ENCODE measurements around the gene HAO2. TPM values are rescaled to one million over a fixed set of nuclear protein-coding genes. Genes with fewer than 3 reads are reported as not detected.

HAO2 gene
- total RNA-seq, 1 experiment from 2014 or later: not detected

DNA sequence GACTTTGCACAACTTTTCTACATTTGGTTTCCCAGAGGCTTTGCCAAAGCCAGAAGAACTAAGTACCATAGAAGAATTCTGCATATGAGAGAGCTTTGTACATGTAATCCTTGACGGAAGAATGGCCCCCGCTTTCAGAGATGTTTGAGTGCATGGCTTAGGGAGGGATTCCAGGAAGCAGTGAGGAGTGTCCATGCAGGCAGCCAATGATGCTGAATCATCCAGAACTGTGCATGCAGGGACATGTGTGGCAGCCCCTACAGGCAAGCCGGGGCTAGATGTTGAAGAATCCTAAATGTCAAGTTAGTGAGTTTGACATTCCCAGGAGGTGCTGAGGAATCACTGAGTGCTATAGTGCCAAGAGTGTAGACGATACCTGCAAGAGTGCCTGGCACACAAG lies 9.9 kb upstream of the HAO2 start:
- H3K27me3 ChIP-seq (ENCODE audit: control insufficient read depth, insufficient read depth, low read length): peaks cover 2% of the 10 kb centered on the region; the same call in 1 of the 2 replicates
- POLR2A ChIA-PET: no interaction called here
- no peaks in the 10 kb centered on the region for H3K36me3 ChIP-seq (ENCODE audit: control insufficient read depth, insufficient read depth, low read length)
- BruUV-seq (replicated peaks): no TSS peak
- in situ Hi-C loops (cut with HindIII; ENCODE audit: low pct_unique_long_range_greater_than_20kb, low sequenced_read_pairs): no loop called here
- TF ChIP-seq, protein P1, sequence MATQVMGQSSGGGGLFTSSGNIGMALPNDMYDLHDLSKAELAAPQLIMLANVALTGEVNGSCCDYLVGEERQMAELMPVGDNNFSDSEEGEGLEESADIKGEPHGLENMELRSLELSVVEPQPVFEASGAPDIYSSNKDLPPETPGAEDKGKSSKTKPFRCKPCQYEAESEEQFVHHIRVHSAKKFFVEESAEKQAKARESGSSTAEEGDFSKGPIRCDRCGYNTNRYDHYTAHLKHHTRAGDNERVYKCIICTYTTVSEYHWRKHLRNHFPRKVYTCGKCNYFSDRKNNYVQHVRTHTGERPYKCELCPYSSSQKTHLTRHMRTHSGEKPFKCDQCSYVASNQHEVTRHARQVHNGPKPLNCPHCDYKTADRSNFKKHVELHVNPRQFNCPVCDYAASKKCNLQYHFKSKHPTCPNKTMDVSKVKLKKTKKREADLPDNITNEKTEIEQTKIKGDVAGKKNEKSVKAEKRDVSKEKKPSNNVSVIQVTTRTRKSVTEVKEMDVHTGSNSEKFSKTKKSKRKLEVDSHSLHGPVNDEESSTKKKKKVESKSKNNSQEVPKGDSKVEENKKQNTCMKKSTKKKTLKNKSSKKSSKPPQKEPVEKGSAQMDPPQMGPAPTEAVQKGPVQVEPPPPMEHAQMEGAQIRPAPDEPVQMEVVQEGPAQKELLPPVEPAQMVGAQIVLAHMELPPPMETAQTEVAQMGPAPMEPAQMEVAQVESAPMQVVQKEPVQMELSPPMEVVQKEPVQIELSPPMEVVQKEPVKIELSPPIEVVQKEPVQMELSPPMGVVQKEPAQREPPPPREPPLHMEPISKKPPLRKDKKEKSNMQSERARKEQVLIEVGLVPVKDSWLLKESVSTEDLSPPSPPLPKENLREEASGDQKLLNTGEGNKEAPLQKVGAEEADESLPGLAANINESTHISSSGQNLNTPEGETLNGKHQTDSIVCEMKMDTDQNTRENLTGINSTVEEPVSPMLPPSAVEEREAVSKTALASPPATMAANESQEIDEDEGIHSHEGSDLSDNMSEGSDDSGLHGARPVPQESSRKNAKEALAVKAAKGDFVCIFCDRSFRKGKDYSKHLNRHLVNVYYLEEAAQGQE (IDR thresholded peaks at IDR 0.05; ENCODE audit: insufficient read depth in 1 of 2, low read depth in 2 of 2, low read length in 1 of 2): no peak
- TF ChIP-seq, protein P2, sequence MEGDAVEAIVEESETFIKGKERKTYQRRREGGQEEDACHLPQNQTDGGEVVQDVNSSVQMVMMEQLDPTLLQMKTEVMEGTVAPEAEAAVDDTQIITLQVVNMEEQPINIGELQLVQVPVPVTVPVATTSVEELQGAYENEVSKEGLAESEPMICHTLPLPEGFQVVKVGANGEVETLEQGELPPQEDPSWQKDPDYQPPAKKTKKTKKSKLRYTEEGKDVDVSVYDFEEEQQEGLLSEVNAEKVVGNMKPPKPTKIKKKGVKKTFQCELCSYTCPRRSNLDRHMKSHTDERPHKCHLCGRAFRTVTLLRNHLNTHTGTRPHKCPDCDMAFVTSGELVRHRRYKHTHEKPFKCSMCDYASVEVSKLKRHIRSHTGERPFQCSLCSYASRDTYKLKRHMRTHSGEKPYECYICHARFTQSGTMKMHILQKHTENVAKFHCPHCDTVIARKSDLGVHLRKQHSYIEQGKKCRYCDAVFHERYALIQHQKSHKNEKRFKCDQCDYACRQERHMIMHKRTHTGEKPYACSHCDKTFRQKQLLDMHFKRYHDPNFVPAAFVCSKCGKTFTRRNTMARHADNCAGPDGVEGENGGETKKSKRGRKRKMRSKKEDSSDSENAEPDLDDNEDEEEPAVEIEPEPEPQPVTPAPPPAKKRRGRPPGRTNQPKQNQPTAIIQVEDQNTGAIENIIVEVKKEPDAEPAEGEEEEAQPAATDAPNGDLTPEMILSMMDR (IDR thresholded peaks at IDR 0.05): no peak
- no peak for TF ChIP-seq SIN3A (IDR thresholded peaks at IDR 0.05; ENCODE audit: borderline replicate concordance, insufficient read depth, low read depth, low read length)
- TF ChIP-seq TCF7L2 (IDR thresholded peaks at IDR 0.05; ENCODE audit: low read depth, low read length): no peak
- TF ChIP-seq POLR2AphosphoS5 (IDR thresholded peaks at IDR 0.05; ENCODE audit: low read depth, low read length): no peak
- intact Hi-C loops (cut with micrococcal nuclease; ENCODE audit: unreplicated experiment): no loop called here
- H3K4me3 ChIP-seq (ENCODE audit: low read depth in 2 of 2, low read length in 2 of 2): no peak overlapping the region
- H3K27ac ChIP-seq (ENCODE audit: low read length): no peak overlapping the region
- no peaks in the 10 kb centered on the region for H3K4me1 ChIP-seq (ENCODE audit: control insufficient read depth, insufficient read depth, low read length)
- DNase-seq (ENCODE audit: low read depth, low spot score): no peak
- no peaks in the 10 kb centered on the region for H3K9me3 ChIP-seq (ENCODE audit: control insufficient read depth, insufficient read depth, low read depth, low read length)
- ATAC-seq: no peak
- CTCF ChIA-PET: no interaction called here

DNA sequence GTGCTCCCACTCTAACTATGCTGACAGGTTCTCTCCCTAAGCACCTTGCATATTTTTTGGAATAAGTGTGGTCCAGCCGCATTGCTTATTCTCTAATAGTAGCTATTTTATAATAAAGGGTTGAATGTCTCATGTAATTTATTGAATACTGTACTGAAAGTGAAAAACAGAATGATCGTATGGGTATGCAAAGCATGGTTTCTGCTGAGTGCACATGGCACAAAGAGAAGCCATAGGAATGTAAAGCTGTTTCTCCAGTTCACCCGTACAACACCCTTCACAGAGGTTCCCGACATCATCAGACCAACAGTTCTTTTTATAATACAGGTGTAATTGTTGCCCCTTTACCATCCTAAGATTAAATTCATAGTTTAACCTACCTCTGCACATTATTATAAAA lies 8.9 kb upstream of the HAO2 start:
- in situ Hi-C loops (cut with HindIII; ENCODE audit: low pct_unique_long_range_greater_than_20kb, low sequenced_read_pairs) (no loop called here), intact Hi-C loops (cut with micrococcal nuclease; ENCODE audit: unreplicated experiment) (no loop called here)
- H3K27me3 ChIP-seq (ENCODE audit: control insufficient read depth, insufficient read depth, low read length): peaks cover 2% of the 10 kb centered on the region; the same call in 1 of the 2 replicates
- ATAC-seq (no peak), DNase-seq (ENCODE audit: low read depth, low spot score) (no peak)
- BruUV-seq (replicated peaks): no TSS peak
- no peaks in the 10 kb centered on the region for H3K4me1 ChIP-seq (ENCODE audit: control insufficient read depth, insufficient read depth, low read length)
- no peaks in the 10 kb centered on the region for H3K36me3 ChIP-seq (ENCODE audit: control insufficient read depth, insufficient read depth, low read length)
- H3K4me3 ChIP-seq (ENCODE audit: low read depth in 2 of 2, low read length in 2 of 2): no peak overlapping the region
- ChIA-PET CTCF (no interaction called here), POLR2A (no interaction called here)
- TF ChIP-seq SIN3A (IDR thresholded peaks at IDR 0.05; ENCODE audit: borderline replicate concordance, insufficient read depth, low read depth, low read length): no peak
- no peak for TF ChIP-seq POLR2AphosphoS5 (IDR thresholded peaks at IDR 0.05; ENCODE audit: low read depth, low read length)
- TF ChIP-seq, protein P1 (IDR thresholded peaks at IDR 0.05; ENCODE audit: insufficient read depth in 1 of 2, low read depth in 2 of 2, low read length in 1 of 2): no peak
- no peak overlapping the region for H3K27ac ChIP-seq (ENCODE audit: low read length)
- H3K9me3 ChIP-seq (ENCODE audit: control insufficient read depth, insufficient read depth, low read depth, low read length): no peaks in the 10 kb centered on the region
